Fibroblast of lung (primary cell): Measurements from ENCODE around the gene COQ8B. TPM values are rescaled to one million over a fixed set of nuclear protein-coding genes. Genes with fewer than 3 reads are reported as not detected.
A peak's percentile ranks its signal among the peaks of the same experiment; 100 is the strongest.

Experiments used
- DNase-seq, 2 donors: peaks; one replicate each; pipeline versions ENCODE4 v3.0.0 to v3.0.0-alpha.2; 2010; ENCODE audit warnings: low read depth in 2 of 2
- H2AFZ ChIP-seq: 2 replicates; pipeline ENCODE4 v1.5.1; 2012; ENCODE audit warnings: low read length, control low read depth, inconsistent platforms
- H3K27ac ChIP-seq: 2 replicates; pipeline ENCODE4 v1.5.1; 2011; ENCODE audit warnings: low read length, control low read depth; ENCODE audit not compliant: insufficient read depth
- H3K27me3 ChIP-seq: 2 replicates; pipeline ENCODE4 v1.5.1; 2011; ENCODE audit warnings: mild to moderate bottlenecking, low read length; ENCODE audit not compliant: control insufficient read depth, insufficient read depth
- H3K36me3 ChIP-seq: 2 replicates; pipeline ENCODE4 v1.5.1; 2011; ENCODE audit warnings: low read length; ENCODE audit not compliant: control insufficient read depth, insufficient read depth
- H3K4me1 ChIP-seq: 2 replicates; pipeline ENCODE4 v1.5.1; 2011; ENCODE audit warnings: low read length; ENCODE audit not compliant: control insufficient read depth, insufficient read depth; ENCODE audit errors: extremely low read depth
- H3K4me2 ChIP-seq: 2 replicates; pipeline ENCODE4 v1.5.1; 2011; ENCODE audit warnings: low read length, control low read depth; ENCODE audit not compliant: insufficient read depth; ENCODE audit errors: extremely low read depth
- H3K4me3 ChIP-seq, 4 experiments: fragments of 200-600 bp in 1 of 4; sonication (generic) in 1 of 4; replicated peaks in 1 of 4; 2 replicates each; pipeline ENCODE4 v1.5.1; 2011 to 2016; ENCODE audit warnings: low read length in 4 of 4, low read depth in 3 of 4, mild to moderate bottlenecking in 3 of 4, control low read depth in 2 of 4, inconsistent platforms in 1 of 4, mixed read lengths in 1 of 4; ENCODE audit not compliant: insufficient read depth in 1 of 4; ENCODE audit errors: control extremely low read depth in 1 of 4
- H3K79me2 ChIP-seq: 2 replicates; pipeline ENCODE4 v1.5.1; 2012; ENCODE audit warnings: mild to moderate bottlenecking, low read length, inconsistent platforms; ENCODE audit not compliant: control insufficient read depth, insufficient read depth
- H3K9ac ChIP-seq: 2 replicates; pipeline ENCODE4 v1.5.1; 2011; ENCODE audit warnings: mild to moderate bottlenecking, low read length, control low read depth; ENCODE audit not compliant: insufficient read depth
- H3K9me3 ChIP-seq: 2 replicates; pipeline ENCODE4 v1.5.1; 2012; ENCODE audit warnings: low read depth, low read length; ENCODE audit not compliant: control insufficient read depth, insufficient read depth
- H4K20me1 ChIP-seq: 2 replicates; pipeline ENCODE4 v1.5.1; 2011; ENCODE audit warnings: low read length; ENCODE audit not compliant: control insufficient read depth, insufficient read depth; ENCODE audit errors: extremely low read depth
- CTCF ChIP-seq, 2 donors: IDR thresholded peaks in 1 of 2; conservative IDR thresholded peaks in 1 of 2; 1 replicate in 1 of 2; 2 replicates in 1 of 2; pipeline ENCODE4 v1.5.1; 2011 to 2012; ENCODE audit warnings: low read length in 2 of 2, control low read depth in 1 of 2, inconsistent platforms in 1 of 2, low read depth in 1 of 2, mild to moderate bottlenecking in 1 of 2
- EZH2 ChIP-seq: IDR thresholded peaks from 2 replicates; pipeline ENCODE4 v1.5.1; 2012; ENCODE audit warnings: low read length, control low read depth, mild to moderate bottlenecking; ENCODE audit errors: missing control alignments
- polyA plus RNA-seq, 2 donors: library from polyadenylated mRNA; depleted of rRNA in 1 of 2; stranded (reverse) in 1 of 2; unstranded in 1 of 2; fragments of >200 nt; gene quantifications; 2 replicates each; pipeline ENCODE4 v1.2.1, GENCODE V29; 2011 to 2012; ENCODE audit warnings: missing spikeins in 1 of 2
- total RNA-seq: library from RNA; depleted of rRNA; stranded (reverse); fragments of >200 nt; gene quantifications from 2 replicates; pipeline ENCODE4 v1.2.1, GENCODE V29; 2014

The COQ8B gene
- total and polyA plus RNA-seq, 2 donors (not counting 1 experiment from before 2014, with no cell fraction given): 13.7 to 43.4 TPM

GRCh38 chr19:40662925-40663694, 53.6 kb downstream of the COQ8B start:
- DNase-seq: peak; percentile 82 to 86
- Histone ChIP-seq H3K4me1 (peaks cover 7% of the 10 kb centered on the region), H3K9ac (peak overlapping the region; percentile 55), H4K20me1 (no peaks in the 10 kb centered on the region), H3K79me2 (no peaks in the 10 kb centered on the region), H3K36me3 (peaks cover 15% of the 10 kb centered on the region), H3K27ac (peak overlapping the region; percentile 74), H3K27me3 (no peaks in the 10 kb centered on the region), H2AFZ (peak overlapping the region; percentile 58), H3K4me2 (peak overlapping the region; percentile 97), H3K4me3 (peak overlapping the region; percentile 54 to 65 (median 62)), H3K9me3 (no peaks in the 10 kb centered on the region)
- TF ChIP-seq CTCF (conservative IDR thresholded peaks at IDR 0.05 in 1 of 2, IDR thresholded peaks at IDR 0.05 in 1 of 2; ENCODE audit: low read depth in 1 of 2, low read length in 2 of 2): peak in 1 of 2 donors; percentile 80
- TF ChIP-seq EZH2: no peak

- Histone ChIP-seq H2AFZ (no peak overlapping the region), H3K9me3 (no peaks in the 10 kb centered on the region), H3K36me3 (no peaks in the 10 kb centered on the region), H3K79me2 (no peaks in the 10 kb centered on the region), H3K4me3 (no peak overlapping the region), H3K4me1 (peaks cover 7% of the 10 kb centered on the region), H3K4me2 (no peak overlapping the region), H4K20me1 (no peaks in the 10 kb centered on the region), H3K27me3 (no peaks in the 10 kb centered on the region), H3K9ac (no peak overlapping the region), H3K27ac (no peak overlapping the region)
- no peak for DNase-seq
- TF ChIP-seq EZH2 (no peak), CTCF (conservative IDR thresholded peaks at IDR 0.05 in 1 of 2, IDR thresholded peaks at IDR 0.05 in 1 of 2; ENCODE audit: low read depth in 1 of 2, low read length in 2 of 2) (no peak)
Observed at GRCh38 chr19:40661616-40662015, 55.1 kb downstream of the COQ8B start.

- H3K4me3 ChIP-seq: no peak overlapping the region
- H3K9me3 ChIP-seq: no peaks in the 10 kb centered on the region
- no peak overlapping the region for H3K9ac ChIP-seq
- H3K4me1 ChIP-seq: peaks cover 6% of the 10 kb centered on the region
- no peak overlapping the region for H3K27ac ChIP-seq
- H4K20me1 ChIP-seq: no peaks in the 10 kb centered on the region
- no peak for TF ChIP-seq CTCF (conservative IDR thresholded peaks at IDR 0.05 in 1 of 2, IDR thresholded peaks at IDR 0.05 in 1 of 2; ENCODE audit: low read depth in 1 of 2, low read length in 2 of 2)
- H3K27me3 ChIP-seq: no peaks in the 10 kb centered on the region
- no peak for DNase-seq
- H3K36me3 ChIP-seq: no peaks in the 10 kb centered on the region
- no peaks in the 10 kb centered on the region for H3K79me2 ChIP-seq
- H3K4me2 ChIP-seq: no peak overlapping the region
- H2AFZ ChIP-seq: no peak overlapping the region
Observed at GRCh38 chr19:40659566-40659965, 57.1 kb downstream of the COQ8B start.
